Kidney (tissue), 14 donors: ENCODE data around the gene WNT1. TPM values are rescaled to one million over a fixed set of nuclear protein-coding genes. Genes with fewer than 3 reads are reported as not detected.

ENCODE experiments used
- DNase-seq, 5 donors: peaks; one replicate each; pipeline ENCODE4 v3.0.0-alpha.2; 2013 to 2020
- FAIRE-seq: peaks from 2 replicates; lab custom pipeline; 2012; peaks lifted over from hg19 to GRCh38; lab: Jason Lieb, UNC
- H3K27ac ChIP-seq, 2 donors: one replicate each; pipeline ENCODE4 v1.7.0; 2013; ENCODE audit warnings: low read depth in 2 of 2, low read length in 2 of 2, inconsistent platforms in 1 of 2
- H3K27me3 ChIP-seq: one replicate; pipeline ENCODE4 v1.7.1; 2013; ENCODE audit warnings: low read length, inconsistent platforms; ENCODE audit not compliant: control insufficient read depth, insufficient read depth
- H3K36me3 ChIP-seq, 3 donors: one replicate each; pipeline versions ENCODE4 v1.7.0 to v1.7.1; 2013; ENCODE audit warnings: low read length in 3 of 3, control low read depth in 1 of 3, inconsistent platforms in 1 of 3; ENCODE audit not compliant: insufficient read depth in 3 of 3, control insufficient read depth in 2 of 3
- H3K4me1 ChIP-seq, 3 donors: one replicate each; pipeline versions ENCODE4 v1.7.0 to v1.7.1; 2013; ENCODE audit warnings: low read length in 3 of 3, inconsistent platforms in 1 of 3, low read depth in 1 of 3; ENCODE audit not compliant: control insufficient read depth in 2 of 3, insufficient read depth in 2 of 3
- H3K4me3 ChIP-seq, 3 donors: one replicate each; pipeline versions ENCODE4 v1.7.0 to v1.8.1; 2013; ENCODE audit warnings: low read length in 3 of 3, control low read depth in 1 of 3, inconsistent platforms in 1 of 3
- H3K9ac ChIP-seq, 3 donors: one replicate each; pipeline versions ENCODE4 v1.7.0 to v1.7.1; 2013; ENCODE audit warnings: low read length in 3 of 3, control low read depth in 1 of 3, inconsistent platforms in 1 of 3
- H3K9me3 ChIP-seq, 3 donors: one replicate each; pipeline versions ENCODE4 v1.7.0 to v1.7.1; 2013; ENCODE audit warnings: low read length in 3 of 3, control low read depth in 1 of 3, inconsistent platforms in 1 of 3; ENCODE audit not compliant: control insufficient read depth in 2 of 3, insufficient read depth in 1 of 3
- CTCF ChIP-seq: IDR thresholded peaks from 3 replicates; pipeline ENCODE4 v1.5.1; 2012; ENCODE audit warnings: mild to moderate bottlenecking, moderate library complexity, borderline replicate concordance; ENCODE audit not compliant: insufficient read depth; ENCODE audit errors: extremely low read depth
- intact Hi-C: fragments of 100-400 bp; cut with DNase I; formaldehyde crosslinking; loops from one replicate; pipeline ENCODE4 v1.11.1; 2022
- polyA plus RNA-seq: library from polyadenylated mRNA; stranded (reverse); fragments of 350-450 nt; fragmentation: Illumina TruSeq; extraction: RNeasy Lipid Tissue Mini Kit (QIAGEN cat#74804); gene quantifications from one replicate; pipeline ENCODE4 v1.2.3, GENCODE V29; 2014; ENCODE audit warnings: low read depth, low replicate concordance; ENCODE audit not compliant: insufficient read depth
- total RNA-seq: library from RNA; stranded (reverse); fragmentation: NEBNext Ultra II Directional; extraction: Animal tissue kit (Norgen Biotek cat#: 25700); gene quantifications from one replicate; pipeline ENCODE4 v1.2.1, GENCODE V29; 2021
- donor health status: control.
- donor health status: control.
- donor health status: control.
- donor health status: control.
- donor health status: control.
- donor health status: DM: yes; HTN: yes; CAD: no.
- donor health status: Normal renal cell carcinoma (clear cell type).

The WNT1 gene
- total and polyA plus RNA-seq, 2 donors from 2014 or later, result not detected

GRCh38 chr12:48973941-48974673, 4.0 kb upstream of the WNT1 start:
- intact Hi-C loops, result no loop called here
- Histone ChIP-seq H3K4me1 (peaks cover 2 to 21% (median 5%) of the 10 kb centered on the region in 3 donors), H3K36me3 (no peaks in the 10 kb centered on the region), H3K9ac (no peak overlapping the region), H3K4me3 (no peak overlapping the region), H3K9me3 (no peaks in the 10 kb centered on the region), H3K27ac (no peak overlapping the region), H3K27me3 (peaks cover 55% of the 10 kb centered on the region)
- DNase-seq (peak in 4 of 5 donors; percentile 43 to 75 (median 66)), FAIRE-seq (no peak)
- TF ChIP-seq CTCF, result peak; percentile 48

GRCh38 chr12:48977290-48978281, 536 bp upstream of the WNT1 start:
- no peak for FAIRE-seq
- no peak overlapping the region for H3K4me3 ChIP-seq
- peak in 4 of 5 donors; percentile 69 to 87 (median 76) for DNase-seq

More at GRCh38 chr12:48977290-48978281, 536 bp upstream of the WNT1 start:
- H3K4me1 ChIP-seq, result peaks cover 0 to 32% (median 17%) of the 10 kb centered on the region in 3 donors
- TF ChIP-seq CTCF, result peak; percentile 69
- intact Hi-C loops, result no loop called here
- no peaks in the 10 kb centered on the region for H3K36me3 ChIP-seq
- H3K9ac ChIP-seq, result no peak overlapping the region
- no peak overlapping the region for H3K27ac ChIP-seq
- no peaks in the 10 kb centered on the region for H3K9me3 ChIP-seq
- peaks cover 62% of the 10 kb centered on the region for H3K27me3 ChIP-seq
